ENCODE data around the gene RPL6.

DNA sequence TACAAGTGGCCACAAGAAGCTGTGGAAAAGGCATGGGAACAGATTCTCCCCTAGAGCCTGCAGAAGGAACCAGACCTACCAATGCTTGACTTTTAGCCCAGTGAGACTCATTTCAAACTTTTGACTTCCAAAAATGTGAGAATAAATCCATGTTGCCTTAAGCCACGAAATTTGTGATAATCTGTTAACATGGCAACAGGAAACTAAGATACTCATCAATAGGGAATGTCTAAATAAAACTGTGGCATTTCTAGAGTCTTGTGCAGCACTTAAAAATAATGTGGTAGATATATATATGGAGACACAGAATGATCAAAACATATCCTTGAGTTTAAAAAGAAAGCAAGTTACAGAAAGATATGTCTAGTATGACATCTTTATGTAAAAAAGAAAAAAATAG lies 39.2 kb downstream of the RPL6 start:
- TF ChIP-seq ZFP3 (CRISPR knock-in tag; IDR thresholded peaks at IDR 0.05) (no peak), BACH2 (CRISPR knock-in tag; IDR thresholded peaks at IDR 0.05; ENCODE audit: borderline replicate concordance) (no peak), ZFP30 (CRISPR knock-in tag; IDR thresholded peaks at IDR 0.05) (no peak), ARNTL (CRISPR knock-in tag; IDR thresholded peaks at IDR 0.05; ENCODE audit: borderline replicate concordance, low read depth) (no peak), RARB (CRISPR knock-in tag; IDR thresholded peaks at IDR 0.05) (no peak), TOX (CRISPR knock-in tag; IDR thresholded peaks at IDR 0.05; ENCODE audit: borderline replicate concordance) (no peak), TCF4 (CRISPR knock-in tag; IDR thresholded peaks at IDR 0.05; ENCODE audit: borderline replicate concordance) (no peak), ZC3H10 (CRISPR knock-in tag; IDR thresholded peaks at IDR 0.05) (no peak), ZNF565 (CRISPR knock-in tag; conservative IDR thresholded peaks at IDR 0.05; ENCODE audit: low read depth) (no peak), OSR1 (CRISPR knock-in tag; IDR thresholded peaks at IDR 0.05) (no peak), CSDC2 (CRISPR knock-in tag; IDR thresholded peaks at IDR 0.05) (no peak)
- TF ChIP-seq, protein P1, sequence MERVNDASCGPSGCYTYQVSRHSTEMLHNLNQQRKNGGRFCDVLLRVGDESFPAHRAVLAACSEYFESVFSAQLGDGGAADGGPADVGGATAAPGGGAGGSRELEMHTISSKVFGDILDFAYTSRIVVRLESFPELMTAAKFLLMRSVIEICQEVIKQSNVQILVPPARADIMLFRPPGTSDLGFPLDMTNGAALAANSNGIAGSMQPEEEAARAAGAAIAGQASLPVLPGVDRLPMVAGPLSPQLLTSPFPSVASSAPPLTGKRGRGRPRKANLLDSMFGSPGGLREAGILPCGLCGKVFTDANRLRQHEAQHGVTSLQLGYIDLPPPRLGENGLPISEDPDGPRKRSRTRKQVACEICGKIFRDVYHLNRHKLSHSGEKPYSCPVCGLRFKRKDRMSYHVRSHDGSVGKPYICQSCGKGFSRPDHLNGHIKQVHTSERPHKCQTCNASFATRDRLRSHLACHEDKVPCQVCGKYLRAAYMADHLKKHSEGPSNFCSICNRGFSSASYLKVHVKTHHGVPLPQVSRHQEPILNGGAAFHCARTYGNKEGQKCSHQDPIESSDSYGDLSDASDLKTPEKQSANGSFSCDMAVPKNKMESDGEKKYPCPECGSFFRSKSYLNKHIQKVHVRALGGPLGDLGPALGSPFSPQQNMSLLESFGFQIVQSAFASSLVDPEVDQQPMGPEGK (CRISPR knock-in tag; IDR thresholded peaks at IDR 0.05; ENCODE audit: borderline replicate concordance), result no peak
- TF ChIP-seq, protein P2, sequence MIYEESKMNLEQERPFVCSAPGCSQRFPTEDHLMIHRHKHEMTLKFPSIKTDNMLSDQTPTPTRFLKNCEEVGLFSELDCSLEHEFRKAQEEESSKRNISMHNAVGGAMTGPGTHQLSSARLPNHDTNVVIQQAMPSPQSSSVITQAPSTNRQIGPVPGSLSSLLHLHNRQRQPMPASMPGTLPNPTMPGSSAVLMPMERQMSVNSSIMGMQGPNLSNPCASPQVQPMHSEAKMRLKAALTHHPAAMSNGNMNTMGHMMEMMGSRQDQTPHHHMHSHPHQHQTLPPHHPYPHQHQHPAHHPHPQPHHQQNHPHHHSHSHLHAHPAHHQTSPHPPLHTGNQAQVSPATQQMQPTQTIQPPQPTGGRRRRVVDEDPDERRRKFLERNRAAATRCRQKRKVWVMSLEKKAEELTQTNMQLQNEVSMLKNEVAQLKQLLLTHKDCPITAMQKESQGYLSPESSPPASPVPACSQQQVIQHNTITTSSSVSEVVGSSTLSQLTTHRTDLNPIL (CRISPR knock-in tag; IDR thresholded peaks at IDR 0.05; ENCODE audit: low read depth), result no peak

All from SK-N-SH treated with all-trans-retinoic acid at 6 μM for 48 hours (cell line).